HG03378 (cell line): Measurements from ENCODE around the gene GHR.

Source experiments
- ATAC-seq: cut with Tn5 transposase; IDR thresholded peaks from one replicate; pipeline ENCODE4 v1.9.1; 2021; ENCODE audit warnings: mild to moderate bottlenecking, moderate library complexity; ENCODE audit not compliant: unreplicated experiment

The GHR gene

DNA sequence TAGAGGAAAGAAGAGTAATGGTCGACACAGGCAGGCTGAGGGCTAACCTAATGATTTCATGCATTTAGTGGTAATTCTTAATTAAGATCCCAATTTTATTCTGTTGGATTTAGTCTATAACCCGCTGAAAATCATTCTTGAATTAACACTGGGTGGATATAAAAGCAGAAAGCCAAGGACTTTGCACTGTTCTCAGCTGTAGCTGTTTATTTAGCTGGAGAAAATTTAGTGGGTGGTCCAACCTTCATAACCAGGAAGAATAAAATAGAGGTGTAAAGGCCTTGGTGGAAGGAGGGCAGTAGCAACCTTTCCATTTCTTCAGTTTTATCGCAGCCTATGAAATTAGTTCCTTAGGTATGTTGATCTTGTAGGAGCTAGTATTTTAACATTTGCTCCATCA is 92.3 kb downstream of the GHR start:
- no peak for ATAC-seq

DNA sequence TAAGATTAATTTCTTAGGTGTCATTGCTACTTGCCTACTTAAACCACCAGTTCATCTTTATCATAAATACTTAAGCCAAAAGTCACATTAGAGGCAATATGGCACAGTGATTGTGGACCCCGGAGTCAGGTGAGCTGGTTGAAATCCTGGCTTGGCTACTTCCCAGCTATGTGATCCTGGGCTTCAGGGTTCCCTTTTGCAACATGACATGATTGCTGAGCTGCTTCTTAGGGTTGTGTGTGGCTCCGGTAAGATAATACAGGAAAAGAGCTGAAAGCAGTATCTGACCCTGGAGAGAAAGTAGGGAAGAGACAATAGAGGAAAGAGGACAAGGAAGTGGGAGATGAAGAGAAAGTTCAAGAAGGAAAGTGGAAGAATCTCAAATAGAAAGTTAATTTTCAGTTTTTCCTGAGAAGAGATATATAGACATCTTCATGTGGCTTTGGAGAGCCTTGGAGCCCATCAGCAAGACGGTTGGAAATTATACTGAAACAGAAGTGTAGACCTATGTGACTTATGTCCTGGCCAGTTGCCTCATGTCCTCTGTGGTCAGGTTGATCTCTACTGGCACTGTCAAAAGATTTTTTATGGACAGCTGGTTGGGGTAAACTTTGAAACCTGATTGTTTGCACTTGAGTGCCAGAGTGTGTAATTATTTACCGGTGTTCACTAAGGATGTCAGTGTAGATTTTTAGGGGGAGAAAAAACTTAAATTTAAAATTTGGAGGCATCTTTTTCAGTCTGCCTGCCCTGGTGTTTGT is 93.2 kb downstream of the GHR start:
- no peak for ATAC-seq

DNA sequence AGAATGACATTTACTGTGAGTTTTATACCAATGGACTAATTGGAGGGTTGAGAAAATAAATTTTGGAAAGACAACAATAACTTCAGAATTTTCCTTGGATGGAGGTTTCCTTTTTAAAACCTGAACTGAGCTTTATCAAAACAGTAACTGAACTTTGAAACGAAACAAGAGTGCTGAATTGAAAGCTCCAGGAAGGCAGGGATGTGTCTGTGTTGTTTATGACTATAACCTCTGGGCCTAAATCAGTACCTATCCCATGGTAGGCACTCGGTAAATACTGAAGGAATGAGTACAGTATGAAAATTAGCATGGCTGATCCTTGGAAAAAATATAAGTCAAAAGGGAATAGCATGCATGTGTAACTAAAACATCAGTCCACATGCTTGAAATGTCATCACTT is 93.9 kb downstream of the GHR start:
- no peak for ATAC-seq

DNA sequence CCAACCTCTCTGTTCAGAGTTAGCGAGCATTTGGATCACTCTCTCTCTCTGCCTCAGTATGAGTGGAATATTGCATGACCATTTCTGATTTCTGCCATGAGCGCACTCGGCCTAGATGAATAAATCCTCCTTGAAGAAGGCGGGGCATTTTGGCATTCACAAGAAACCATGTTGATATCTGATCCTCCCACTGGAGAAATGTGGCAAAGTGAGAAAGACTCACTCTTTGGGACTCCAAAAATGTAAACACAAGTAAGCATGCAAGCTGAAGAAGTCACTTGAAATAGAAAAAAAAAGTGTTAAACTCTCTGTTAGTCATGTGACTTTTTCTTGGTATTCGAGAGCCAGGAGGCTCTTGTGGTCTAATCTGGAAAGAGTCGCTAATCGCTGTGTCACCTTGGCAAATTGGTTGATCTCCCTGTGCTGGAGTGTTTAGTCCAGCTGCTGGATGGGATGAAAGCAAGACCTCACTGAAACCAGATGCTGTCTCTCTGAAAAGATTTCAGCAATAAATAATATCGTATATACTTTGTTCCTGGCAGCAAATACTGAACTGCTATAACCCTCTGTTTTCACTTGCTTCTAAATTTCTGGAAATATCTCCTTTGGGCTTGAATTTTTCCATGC is 95.5 kb downstream of the GHR start:
- ATAC-seq = no peak

DNA sequence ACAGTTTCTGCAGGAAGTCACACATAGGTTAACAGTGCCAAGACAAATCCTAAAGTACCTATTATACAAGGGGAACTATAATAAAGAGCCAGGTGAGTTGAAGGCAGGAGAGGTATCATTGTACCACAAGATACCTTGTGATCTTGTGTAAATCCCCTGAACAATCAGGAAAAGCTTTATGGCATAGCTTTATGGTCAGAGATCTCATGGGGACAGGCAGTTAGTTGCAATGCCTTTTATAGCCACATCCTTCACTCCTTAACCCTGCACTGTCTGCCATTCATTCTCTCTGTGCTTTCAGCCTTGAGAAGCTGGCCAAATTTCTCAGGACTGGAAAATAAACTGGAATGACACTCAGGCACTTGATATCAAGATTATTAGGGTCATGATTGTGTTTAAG is 97.0 kb downstream of the GHR start:
- no peak for ATAC-seq

DNA sequence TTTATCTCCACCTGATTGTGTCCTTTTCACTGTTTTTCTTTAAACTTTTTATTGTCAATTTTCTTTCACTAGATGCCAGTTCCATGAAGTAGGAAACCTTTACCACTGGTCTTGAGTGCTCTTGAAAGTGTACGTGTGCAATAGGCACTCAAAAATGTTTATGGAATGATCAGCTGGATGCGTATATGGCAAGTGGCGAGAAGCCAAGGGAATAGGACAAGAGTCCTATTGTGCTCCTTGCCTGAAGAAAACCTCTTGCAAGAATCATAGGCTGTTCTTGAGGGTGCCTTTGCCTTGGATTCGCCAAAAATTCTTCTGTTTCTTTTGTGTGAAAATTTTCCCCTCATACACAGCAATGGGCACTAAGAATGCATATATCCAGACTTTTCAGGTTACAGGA is 97.7 kb downstream of the GHR start:
- no peak for ATAC-seq

DNA sequence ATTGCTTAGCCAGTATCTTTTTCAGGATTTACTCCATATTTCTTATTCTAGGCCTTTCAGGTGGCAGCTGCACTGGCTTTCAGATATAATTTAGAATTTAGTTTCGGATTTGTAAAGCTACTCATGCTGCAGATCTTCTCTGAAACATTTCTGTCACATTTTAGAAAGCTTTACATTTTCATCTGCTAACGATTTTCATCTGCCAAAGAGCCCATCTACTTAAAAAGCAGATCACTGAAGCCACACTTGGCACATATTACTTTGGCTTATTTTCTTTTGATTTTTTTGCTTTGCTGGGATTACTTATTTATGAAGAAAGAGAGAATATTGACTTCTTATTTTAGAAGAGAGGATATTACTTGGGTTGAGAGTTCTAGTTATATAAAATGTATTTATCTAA is 98.2 kb downstream of the GHR start:
- ATAC-seq = no peak

DNA sequence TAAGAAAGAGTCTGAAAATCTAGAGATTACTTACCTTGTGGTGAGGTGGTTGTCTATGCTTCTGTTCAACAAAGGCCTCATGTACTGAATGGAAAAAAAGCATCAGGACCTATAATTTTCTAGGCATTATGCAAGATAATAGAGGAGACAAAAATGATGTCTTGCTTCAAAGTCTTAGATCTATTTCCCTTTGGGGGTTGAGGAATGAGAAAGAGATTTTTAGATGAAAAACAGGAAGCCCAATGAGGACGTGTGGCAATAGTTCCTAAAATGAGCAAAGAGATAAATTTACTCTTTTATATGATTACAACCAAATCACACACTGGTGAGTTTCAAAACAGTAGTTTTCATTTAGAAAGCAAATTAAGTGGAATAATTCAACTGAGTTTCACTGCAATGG is 99.5 kb downstream of the GHR start:
- ATAC-seq = no peak

DNA sequence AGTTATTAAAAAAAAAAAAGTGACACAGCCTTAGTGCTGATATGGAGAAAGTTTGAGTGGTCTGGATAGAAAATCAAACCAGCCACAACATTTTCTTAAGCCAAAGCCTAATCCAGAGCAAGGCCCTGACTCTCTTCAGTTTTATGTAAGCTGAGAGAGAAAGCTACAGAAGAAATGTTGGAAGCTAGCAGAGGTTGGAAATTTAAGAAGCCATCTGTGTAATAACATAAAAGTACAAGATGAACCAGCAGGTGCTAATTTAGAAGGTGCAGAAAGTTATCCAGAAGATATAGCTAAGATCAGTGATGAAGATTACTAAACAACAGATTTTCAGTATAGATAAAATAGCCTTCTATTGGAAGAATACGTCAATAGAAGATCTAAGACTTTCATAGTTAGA is 102.9 kb downstream of the GHR start:
- no peak for ATAC-seq

DNA sequence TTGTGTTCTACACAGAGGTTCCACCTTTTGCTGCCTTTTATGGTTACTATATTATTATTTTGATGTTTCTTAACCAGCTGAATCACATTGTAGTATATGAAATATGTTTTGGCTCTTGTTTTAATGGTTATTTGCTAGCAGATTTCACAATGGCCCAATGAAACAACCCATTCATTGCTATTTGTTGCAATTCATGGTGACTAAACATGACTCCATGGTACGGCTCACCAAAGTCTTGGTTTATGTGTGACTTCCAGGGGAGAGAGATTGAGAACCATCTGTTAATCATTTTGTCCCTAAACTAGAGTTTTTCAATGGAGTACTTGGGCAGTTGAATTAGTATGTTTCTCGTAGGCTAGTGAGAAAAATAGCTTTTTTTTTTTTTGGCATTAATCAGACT is 108.4 kb downstream of the GHR start:
- ATAC-seq = no peak

DNA sequence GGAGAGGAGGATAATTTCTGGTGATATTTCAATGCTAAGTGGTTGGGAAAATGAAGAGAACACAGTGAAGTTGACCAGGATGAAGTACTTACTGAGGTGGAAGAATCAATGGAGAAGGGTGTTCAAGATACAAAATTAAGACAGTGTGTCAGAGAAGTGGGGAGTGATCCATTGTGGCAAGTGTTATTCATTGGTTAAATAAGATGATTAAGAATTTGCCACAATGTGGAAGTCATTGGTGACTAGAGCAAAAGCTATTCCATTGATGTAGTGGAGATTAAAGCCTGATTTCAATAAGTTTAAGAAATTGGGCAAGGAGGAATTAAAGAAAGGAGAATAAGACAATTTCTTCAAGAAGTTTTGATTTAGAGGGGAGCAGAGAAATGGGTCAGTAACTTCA is 118.9 kb downstream of the GHR start:
- no peak for ATAC-seq

DNA sequence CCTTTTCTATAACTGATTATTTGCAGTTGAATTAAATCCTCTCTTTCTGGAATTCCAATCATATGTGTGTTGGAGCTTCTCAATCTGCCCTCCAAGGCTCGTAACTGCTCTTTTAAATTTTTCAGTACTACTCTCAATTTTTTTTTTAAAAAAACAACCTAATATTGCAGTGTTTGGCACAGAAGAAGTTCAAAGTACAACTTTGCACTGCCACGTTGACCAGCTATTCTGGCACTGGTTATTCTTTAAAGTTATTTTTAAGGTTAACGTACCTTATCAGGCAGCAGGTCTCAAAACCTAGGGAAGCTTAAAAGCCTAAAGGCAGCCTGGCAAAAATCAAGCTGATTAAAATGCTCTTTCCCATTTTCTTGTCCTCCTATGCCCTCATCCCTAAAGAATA is 120.5 kb downstream of the GHR start:
- ATAC-seq = no peak

DNA sequence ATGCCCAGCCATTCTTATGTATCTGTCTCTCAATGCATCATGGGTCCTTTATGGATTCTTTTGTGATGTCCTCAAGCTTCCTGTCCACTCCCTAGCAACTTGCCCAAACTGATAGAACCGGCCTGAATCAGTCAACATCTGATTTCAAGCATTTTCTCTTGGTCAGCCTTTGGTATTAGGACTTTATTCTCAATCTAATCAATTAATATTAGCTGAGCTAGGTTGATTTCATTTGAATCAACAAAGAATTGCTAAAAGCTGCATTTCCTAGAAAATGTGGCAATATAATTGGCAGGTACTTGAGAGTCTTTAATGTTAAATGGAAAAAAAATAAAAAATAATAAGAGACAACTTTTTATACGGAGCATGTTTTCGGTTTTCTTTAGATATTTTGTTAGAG is 121.8 kb downstream of the GHR start:
- ATAC-seq = no peak

DNA sequence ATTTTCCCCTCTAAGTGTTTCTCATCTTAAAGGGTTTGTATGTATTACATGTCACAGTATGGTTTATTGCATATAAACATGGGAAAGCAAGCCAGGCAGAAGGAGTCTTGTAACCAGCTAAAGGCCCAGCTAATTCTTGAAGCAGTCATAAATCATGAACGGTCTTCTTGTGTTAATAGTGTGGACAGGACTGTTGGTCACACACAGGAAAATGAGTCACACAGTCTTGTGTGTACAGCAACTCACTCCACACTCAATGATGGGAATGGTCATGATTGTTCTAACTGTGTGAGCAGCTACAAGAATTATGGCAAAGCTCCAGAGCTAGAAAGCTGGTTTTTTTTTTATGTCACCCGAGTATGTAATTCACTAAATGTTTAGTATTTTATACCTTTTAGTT is 123.9 kb downstream of the GHR start:
- ATAC-seq = no peak

DNA sequence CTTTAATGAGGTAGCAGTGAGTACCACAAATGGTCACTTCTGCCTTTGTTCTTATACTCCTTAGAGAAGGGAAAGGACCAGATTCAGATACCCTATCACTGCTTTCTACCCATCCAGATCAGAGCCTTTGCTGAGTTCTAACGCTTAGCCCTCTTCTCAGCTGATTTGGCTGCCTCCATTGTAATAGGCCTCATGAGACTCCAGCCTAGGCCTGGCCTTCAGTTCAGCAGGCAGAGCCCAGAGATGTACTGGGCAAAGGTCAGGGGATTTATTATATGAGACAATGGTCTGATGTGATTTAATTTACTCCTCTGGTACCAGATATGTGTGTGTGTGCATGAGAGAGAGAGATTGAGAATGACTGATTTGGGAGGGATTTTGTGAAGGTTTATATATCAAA is 124.7 kb downstream of the GHR start:
- ATAC-seq = no peak

DNA sequence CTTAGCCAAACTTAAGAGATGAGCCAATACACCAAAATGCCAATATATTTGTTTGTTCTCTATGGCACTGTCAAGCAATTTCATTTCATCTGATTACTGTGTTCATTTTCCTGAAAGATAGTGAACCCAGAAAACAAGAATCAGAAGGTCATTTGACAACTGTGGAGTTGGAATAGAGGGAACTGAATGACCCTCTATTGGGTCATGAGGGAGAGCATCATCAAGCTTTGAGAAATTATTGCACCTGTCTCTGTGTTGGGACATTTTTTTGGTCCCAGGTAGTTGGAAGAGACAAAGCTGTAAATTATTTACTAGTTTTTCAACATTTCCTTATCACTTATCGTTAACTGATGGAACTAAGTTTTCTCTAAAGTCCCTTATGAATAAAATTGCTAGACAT is 129.4 kb downstream of the GHR start:
- no peak for ATAC-seq

DNA sequence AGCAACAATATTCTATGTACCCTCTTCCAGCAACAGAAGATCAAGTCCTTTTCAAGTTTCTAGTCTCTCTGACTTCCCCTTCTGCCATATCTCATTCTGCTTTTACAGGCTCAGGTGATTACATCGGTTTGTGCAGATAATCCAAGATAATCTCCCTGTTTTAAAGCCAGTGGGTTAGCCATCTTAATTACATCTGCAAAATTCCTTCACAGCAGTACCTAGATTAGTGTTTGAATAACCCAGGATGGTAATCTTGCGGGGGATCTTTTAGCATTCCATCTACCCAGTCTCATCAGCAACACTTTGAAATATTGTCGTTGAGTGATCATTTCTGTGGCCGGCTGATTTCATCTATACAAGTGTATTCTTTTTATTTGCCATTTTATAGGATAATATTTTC is 130.2 kb downstream of the GHR start:
- ATAC-seq = no peak

DNA sequence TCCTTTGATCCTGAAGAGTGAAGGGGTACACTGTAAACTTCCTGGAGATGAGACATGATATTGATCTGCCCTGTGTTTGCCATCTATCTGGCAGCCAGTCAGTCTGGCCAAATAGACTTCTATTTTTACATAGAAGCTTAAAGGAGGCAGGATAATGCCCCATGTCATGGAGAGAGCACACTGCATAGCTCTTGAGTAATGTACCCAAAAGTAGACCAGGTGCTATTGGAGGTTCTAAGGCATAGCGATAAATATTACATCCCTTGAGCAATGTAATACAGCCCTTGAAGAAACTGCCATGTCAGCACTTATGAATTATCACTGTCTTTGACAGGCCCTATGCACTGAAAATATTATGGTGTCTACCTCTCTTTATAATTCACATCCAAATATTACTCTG is 131.8 kb downstream of the GHR start:
- no peak for ATAC-seq

DNA sequence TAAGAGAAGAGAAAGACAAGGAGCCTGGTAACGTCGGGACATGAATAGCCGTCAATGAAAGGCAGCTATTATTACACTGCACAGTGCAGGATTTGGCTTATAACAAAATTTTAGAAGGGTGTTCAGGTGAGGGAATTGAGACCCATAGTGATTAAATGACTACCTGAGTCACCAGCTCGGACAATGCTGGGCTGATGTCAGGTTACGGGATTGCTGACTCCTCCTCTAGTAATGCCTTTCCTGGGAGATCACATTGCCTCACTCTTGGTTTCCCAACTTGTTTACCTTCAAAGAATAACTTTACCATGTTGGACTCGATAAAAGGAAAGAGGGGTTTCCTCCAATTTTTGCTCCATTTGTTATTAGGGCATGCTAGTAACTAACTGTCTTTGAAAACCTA is 132.6 kb downstream of the GHR start:
- no peak for ATAC-seq

DNA sequence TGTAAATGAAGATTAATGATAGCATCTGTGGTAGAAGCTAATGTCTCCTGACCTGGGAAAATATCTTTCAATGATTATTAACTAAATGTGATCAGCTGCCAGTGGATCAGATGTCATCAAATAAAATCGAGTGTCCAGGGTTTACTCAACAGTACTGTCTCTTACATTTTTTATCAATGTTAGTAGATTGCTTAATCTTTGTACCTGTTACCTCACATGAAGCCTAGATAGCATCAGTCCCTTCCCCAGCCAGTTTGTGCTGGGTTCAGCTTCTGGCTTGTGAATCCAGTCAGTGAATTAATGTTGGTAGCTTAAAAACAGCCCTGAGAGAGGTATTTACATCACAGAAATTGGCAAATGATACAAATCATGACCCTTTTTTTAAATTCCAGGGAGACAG is 134.4 kb downstream of the GHR start:
- no peak for ATAC-seq

DNA sequence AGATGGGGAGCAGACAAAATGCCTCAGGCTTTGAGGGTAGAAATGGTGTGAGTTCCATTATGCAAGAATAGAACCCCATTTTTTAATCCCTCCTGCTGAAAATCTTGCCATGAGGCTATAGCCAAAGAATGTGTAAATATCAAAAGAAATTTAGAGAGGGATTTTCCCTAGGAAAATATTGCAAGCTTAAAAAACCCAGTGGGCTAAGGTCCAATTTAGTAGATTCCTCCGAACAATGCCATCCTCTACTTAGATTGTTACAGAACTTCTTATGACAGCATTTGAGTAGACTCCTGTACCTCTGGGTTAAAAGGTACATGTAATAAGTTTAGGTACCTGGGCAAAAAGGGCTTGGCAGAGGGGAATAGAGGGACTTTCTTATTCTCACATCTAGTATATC is 138.4 kb downstream of the GHR start:
- ATAC-seq = no peak

DNA sequence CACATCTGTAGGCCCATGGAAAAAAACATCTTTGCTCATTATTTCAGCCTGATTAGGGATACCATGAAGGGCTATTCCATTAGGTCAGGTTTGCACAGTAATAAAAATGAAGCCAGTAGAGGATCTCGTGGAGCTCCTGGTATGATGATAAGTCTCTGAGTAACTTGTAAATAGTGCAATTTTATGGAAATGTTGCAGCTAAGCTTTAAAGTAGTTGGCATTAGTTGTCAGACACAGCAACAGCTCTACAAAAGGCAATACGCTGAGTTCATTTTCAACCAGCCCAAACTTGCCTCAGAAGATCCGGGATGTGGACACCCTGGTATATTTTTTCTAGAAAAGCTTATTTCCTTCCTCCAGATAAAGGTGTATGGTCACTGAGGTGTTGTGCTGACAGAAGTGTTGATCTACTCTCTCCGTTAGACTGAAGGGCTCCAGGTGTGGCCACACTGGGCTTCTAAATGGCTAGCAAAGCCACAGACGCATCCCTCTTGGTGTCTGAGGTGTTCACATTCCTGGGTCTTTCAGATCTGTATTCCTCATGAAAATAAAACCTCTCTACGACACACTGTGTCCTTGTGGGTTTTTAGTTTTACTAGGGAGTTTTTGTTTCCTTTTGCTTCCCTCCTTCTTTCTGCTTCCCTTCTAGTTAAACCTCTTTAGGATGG is 141.6 kb downstream of the GHR start:
- no peak for ATAC-seq
